HG03108 (cell line): Measurements from ENCODE around the gene HNRNPLL.
"Not testable (repeated sequence)": the region's sequence is repeated elsewhere in the genome, so short reads cannot be mapped to it uniquely, and the experiment has no call there.

ENCODE experiments used
- ATAC-seq: cut with Tn5 transposase; IDR thresholded peaks from one replicate; pipeline ENCODE4 v1.9.1; 2021; ENCODE audit warnings: moderate library complexity; ENCODE audit not compliant: unreplicated experiment

HNRNPLL gene

DNA sequence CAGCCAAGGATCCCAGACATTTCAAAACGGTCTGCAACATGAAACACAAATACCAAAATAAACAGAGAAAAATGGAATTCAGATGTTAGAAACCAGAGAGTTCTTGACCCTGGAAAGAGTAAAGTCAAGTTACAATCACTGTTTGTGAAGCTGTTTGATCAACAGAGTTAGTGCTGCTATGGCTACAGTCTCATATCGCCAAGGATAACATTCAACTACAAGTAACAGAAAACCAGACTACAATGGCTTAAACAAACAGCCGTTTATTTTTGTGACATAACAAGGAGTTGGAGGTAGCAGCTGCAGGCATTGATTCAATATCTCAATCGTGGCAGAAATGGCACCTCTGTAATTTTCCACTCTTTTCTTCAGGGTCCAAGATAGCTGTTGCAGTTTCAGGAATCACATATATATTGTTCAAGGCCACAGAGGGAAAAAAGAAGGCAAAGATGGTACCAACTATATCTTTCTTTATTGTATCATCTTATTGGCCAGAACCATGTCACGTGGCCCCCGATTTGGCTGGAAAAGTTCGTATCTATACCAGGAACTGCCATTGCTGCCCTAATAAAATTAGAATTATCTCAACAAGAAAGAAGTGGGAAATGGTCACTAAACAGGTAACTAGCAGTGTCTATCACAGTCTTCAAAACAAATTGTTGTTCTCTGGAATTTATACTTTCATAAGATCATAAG lies 17.7 kb upstream of the HNRNPLL start:
- no peak for ATAC-seq

DNA sequence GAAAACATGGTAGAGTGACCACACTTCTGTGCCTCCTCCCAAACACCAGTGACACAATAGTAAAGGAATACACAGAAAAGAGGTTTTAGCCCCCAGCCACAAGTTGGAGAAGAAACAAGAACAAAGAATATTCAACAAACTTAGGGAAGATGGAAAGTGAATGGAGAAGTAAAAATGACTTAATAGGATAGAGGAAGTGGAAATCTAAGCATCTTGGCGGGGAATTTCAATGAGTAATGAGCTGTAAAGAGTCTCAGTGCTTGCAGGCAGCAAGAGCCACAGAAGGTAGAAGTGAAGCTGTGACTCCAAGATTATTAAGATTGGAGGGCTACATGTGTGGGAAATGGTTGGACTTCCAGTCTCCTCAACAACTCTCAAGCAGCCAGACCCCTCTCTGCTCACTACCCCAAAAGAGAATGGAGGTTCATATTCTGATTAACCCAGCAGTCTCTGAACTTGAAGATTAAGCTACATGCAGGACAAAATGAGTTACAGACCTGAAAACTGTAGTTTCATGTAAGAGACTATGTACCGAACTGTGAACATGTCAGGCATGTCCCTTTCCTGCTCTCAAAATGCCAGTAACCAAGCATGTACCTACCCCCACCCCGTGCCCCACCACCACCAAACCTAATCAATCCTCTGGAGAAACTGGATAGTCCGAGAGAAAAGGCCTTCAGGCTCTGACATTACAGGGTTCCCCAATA lies 16.9 kb upstream of the HNRNPLL start:
- ATAC-seq: no peak

- no peak for ATAC-seq
These were observed 14.6 kb upstream of the HNRNPLL start for GRCh38 chr2:38617301-38617700.

DNA sequence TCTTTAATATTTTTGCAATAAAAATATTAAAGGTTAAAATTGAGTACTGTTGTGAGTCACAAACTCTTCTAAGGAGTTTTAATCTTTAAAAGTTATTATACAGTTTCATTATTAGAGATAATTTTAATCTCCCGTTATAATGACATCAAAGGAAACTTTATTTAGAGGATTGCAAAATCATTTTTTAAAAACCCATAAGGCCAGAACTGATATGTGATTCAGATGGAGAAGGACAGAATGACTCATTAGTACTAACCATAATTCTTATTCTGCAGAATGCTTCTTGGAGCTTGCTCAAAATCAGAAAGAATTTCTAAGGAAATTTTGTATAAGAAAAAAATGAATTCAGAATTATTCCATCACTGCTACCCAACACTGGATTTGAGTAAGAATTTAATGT lies 12.5 kb upstream of the HNRNPLL start:
- no peak for ATAC-seq

- no peak for ATAC-seq
These were observed 11.1 kb upstream of the HNRNPLL start for GRCh38 chr2:38613849-38614213.

GRCh38 chr2:38613126-38613848 lies 10.6 kb upstream of the HNRNPLL start:
- ATAC-seq: no peak

- ATAC-seq: peak; percentile 50
These were observed 8.4 kb upstream of the HNRNPLL start for GRCh38 chr2:38610851-38611801.

- not testable (repeated sequence) for ATAC-seq
These were observed 6.5 kb upstream of the HNRNPLL start for GRCh38 chr2:38609246-38609645.

GRCh38 chr2:38608755-38609154 lies 6.0 kb upstream of the HNRNPLL start:
- no peak for ATAC-seq

- ATAC-seq: no peak
These were observed 2.6 kb upstream of the HNRNPLL start for GRCh38 chr2:38605298-38605830.

DNA sequence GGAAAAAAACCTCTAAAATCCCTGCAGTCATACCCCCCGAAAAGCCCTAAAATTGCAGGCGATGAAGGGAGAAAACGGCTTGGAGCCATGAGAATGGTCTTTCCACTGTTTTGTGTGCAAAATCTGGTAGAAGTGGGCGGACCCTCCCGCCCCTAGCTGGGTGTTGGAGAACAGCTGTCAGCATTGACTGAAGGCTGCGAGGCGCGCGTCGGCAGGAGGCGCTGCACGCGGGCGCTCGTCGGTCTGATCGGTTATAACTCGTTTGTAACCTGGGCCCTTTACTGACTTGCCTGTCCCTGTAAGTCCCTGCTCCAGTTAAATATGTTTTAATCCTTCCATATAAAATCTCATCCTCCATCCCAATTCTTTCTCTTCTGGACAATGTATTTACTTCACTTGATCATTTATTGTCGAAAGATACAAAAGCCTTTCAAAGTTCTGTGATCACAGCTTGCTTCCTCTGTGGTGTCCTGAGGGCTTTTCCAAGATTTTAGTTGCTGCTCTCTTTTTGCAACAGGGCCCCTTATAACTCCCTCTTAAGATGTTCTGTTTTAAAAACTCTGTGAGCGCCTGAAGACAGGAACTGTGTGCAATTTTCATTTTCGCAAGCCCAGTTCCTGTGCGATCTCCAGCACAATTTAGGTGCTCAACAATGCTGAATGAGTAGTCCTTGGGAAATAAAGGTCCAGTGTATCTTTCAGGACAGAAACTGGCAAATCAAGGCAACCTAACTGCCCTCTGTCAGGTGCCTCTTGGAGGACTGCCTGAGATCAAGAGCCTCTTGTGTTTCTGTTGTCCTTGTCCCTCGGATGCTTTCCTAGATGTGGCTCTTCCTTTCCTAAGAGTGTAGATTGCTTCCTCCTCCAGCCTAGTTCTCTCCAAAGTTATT lies 918 bp upstream of the HNRNPLL start:
- ATAC-seq: no peak

GRCh38 chr2:38602136-38602731 lies 494 bp downstream of the HNRNPLL start:
- ATAC-seq: peak; percentile 13

GRCh38 chr2:38601463-38602135 lies 1.1 kb downstream of the HNRNPLL start:
- no peak for ATAC-seq

DNA sequence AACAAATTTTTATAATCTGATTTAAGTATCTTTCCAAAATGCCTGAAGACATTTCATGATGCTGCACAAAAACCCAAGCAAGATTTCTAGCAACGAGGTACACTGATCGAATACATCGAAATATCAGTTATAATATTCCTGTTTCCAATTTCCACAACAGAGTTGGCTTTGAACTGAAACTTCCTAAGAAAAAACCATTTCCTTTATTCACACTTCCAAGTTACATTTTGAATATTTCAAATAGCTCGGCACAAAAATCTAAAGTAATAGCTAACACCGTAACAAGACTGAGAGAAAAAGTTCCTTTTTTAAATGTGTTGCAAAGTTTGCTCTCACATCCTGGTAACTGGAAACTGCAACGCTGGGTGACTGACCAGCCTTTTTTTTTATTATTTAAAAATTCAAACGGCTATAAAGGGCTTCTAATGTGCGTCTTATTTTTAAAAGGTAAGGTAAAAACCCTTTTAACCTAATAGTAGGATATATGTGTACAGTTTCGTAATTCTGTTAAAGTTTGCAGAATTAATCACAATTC lies 1.7 kb downstream of the HNRNPLL start:
- ATAC-seq: no peak

DNA sequence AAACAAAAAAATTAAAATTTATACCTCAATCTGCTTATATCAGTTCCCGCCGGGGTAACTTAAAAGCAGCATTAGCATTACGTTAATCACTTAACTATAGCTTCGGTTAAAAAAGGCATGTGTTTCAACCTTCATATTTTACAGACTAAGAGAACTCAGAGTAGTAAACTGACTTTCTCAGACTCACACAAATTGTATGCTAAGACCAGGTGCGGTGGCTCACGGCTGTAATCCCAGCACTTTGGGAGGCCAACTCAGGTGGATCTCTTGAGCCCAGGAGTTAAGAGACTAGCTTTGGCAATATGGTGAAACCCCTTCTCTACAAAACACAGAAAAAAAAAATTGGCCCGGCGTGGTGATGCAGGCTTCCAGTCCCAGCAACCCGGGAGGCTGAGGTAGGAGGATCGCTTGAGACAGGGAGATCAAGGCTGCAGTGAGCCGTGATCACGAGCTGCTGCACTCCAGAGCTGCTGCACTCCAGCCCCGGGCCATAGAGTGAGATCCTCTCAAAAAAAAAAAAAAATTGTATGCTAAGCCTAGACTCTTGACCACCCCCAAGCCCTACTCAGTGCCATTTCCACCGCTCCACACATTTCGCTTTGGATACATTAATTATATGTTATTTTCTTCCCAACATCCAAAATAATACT lies 2.4 kb downstream of the HNRNPLL start:
- ATAC-seq: no peak

DNA sequence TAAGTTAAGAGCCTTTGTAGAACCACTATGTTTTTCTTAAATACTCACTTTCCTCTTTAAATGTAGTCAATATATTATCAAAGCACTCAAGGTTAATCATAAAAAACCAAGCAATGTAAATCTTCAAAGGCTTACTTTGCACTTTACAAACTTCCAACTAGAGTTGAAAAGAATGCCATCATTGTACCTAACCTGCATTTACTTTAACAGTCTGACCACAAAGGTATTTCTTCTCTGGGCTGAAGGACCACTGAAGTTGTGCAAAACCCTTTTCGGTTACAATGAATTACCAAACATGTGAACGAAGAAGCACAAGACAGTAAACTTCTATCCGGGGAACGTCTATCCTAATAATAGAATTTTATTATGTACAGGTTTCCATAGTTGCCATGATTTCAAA lies 3.0 kb downstream of the HNRNPLL start:
- ATAC-seq: no peak

DNA sequence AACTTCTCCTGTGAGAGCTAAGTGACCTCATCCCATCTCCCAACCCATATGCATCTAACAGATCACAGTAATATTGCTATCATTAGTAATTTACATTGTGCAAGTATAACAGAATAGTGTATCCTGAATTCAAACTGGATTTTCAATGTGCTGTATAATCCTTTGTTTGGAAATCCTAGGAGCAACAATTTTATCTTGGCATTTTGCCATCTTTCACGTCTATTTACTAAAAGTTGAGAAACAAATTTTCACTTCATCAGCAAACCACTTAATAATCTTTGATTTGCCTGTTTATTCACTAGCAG lies 3.8 kb downstream of the HNRNPLL start:
- no peak for ATAC-seq
